Breast epithelium (tissue), 4 donors: Measurements from ENCODE around the gene ABHD8. TPM values are rescaled to one million over a fixed set of nuclear protein-coding genes. Genes with fewer than 3 reads are reported as not detected.

Experiments
- DNase-seq, 2 donors: peaks; one replicate each; pipeline ENCODE4 v3.0.0-alpha.2; 2019; ENCODE audit warnings: low spot score in 2 of 2
- H3K27ac ChIP-seq, 2 donors: fragments of 200-600 bp; sonication (generic) in 1 of 2; one replicate each; pipeline ENCODE4 v1.5.1; 2016 to 2019; ENCODE audit warnings: mild to moderate bottlenecking in 1 of 2
- H3K27me3 ChIP-seq, 2 donors: fragments of 200-600 bp; sonication (generic) in 1 of 2; one replicate each; pipeline versions ENCODE4 v1.5.1 to v1.6.0; 2017 to 2019; ENCODE audit warnings: control low read depth in 1 of 2, mild to moderate bottlenecking in 1 of 2
- H3K36me3 ChIP-seq: fragments of 200-600 bp; one replicate; pipeline ENCODE4 v1.5.1; 2019
- H3K4me1 ChIP-seq, 2 donors: fragments of 200-600 bp; sonication (generic); one replicate each; pipeline ENCODE4 v1.5.1; 2016 to 2019; ENCODE audit warnings: control low read depth in 1 of 2
- H3K4me3 ChIP-seq, 3 donors: fragments of 200-600 bp; sonication (generic); 1 replicate in 2 of 3; 2 replicates in 1 of 3; pipeline ENCODE4 v1.5.1; 2016 to 2019; ENCODE audit warnings: mild to moderate bottlenecking in 3 of 3, moderate library complexity in 2 of 3
- H3K9me3 ChIP-seq, 2 donors: fragments of 200-600 bp; sonication (generic) in 1 of 2; one replicate each; pipeline ENCODE4 v1.5.1; 2016 to 2019; ENCODE audit warnings: control low read depth in 1 of 2
- POLR2A ChIP-seq: fragments of 450-650 bp; IDR thresholded peaks from one replicate; pipeline ENCODE4 v1.6.1; 2016; ENCODE audit warnings: antibody characterized with exemption, mild to moderate bottlenecking, moderate library complexity
- POLR2AphosphoS5 ChIP-seq, 3 donors: sonication (generic); formaldehyde crosslinking; IDR thresholded peaks; one replicate each; pipeline ENCODE4 v1.6.1; 2017; ENCODE audit warnings: antibody characterized with exemption in 3 of 3
- intact Hi-C: fragments of 100-400 bp; cut with DNase I; formaldehyde crosslinking; loops from one replicate; pipeline ENCODE4 v1.15.1; 2023; ENCODE audit warnings: low total_unique reads
- total RNA-seq, 3 donors: library from RNA; depleted of rRNA; stranded (reverse); fragments of >200 nt; gene quantifications; one replicate each; pipeline ENCODE4 v1.1.0, GENCODE V29; 2016
- TF ChIP-seq, protein P1 (sequence below), 3 donors: fragments of 450-650 bp; IDR thresholded peaks; one replicate each; pipeline ENCODE4 v1.5.1; 2016 to 2017; ENCODE audit warnings: antibody characterized with exemption in 3 of 3, mild to moderate bottlenecking in 3 of 3, moderate library complexity in 3 of 3

The ABHD8 gene
- total RNA-seq, 3 donors from 2014 or later: 6.7 to 14.4 (median 11.0) TPM

DNA sequence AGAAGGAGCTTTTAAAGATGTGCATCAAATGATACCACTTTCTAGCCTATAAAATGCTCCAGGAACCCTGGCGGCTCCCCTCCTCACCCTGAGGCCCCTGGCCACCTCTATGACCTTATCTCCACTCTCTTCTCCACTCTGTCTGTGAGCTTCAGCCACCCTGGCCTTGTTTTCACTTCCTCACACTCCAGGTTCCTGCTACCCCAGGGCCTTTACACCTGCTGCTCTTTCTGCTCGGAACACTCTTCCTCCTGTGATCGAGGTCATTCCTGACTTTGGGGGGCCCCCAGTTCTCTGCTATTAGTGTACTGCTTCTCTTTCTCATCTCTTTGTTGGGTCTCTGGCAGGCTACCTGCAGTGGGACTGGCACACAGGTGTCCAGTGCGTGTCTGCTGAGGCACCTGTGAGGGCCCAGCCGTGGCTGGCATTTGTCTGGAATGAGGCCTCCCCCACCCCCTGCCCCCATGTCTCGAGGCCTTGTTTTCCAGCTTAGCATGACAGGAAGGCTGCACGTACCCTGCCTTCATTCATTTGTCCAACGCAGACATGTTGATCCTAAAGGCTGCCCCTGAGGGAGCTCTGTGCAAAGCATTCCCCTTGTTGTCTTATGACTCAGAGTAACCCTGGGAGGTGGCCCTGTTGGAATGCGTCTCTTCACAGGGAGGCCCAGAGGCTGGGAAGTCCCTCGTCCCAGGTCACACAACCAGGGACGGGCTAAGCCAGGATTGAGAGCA is 8.4 kb upstream of the ABHD8 start:
- H3K9me3 ChIP-seq: no peaks in the 10 kb centered on the region
- no peak overlapping the region for H3K4me3 ChIP-seq
- H3K27me3 ChIP-seq: no peaks in the 10 kb centered on the region
- H3K27ac ChIP-seq: no peak overlapping the region
- intact Hi-C loops: no loop called here
- no peaks in the 10 kb centered on the region for H3K36me3 ChIP-seq
- peaks cover 5 to 7% of the 10 kb centered on the region in 2 donors for H3K4me1 ChIP-seq
- no peak for DNase-seq
- TF ChIP-seq, protein P1, sequence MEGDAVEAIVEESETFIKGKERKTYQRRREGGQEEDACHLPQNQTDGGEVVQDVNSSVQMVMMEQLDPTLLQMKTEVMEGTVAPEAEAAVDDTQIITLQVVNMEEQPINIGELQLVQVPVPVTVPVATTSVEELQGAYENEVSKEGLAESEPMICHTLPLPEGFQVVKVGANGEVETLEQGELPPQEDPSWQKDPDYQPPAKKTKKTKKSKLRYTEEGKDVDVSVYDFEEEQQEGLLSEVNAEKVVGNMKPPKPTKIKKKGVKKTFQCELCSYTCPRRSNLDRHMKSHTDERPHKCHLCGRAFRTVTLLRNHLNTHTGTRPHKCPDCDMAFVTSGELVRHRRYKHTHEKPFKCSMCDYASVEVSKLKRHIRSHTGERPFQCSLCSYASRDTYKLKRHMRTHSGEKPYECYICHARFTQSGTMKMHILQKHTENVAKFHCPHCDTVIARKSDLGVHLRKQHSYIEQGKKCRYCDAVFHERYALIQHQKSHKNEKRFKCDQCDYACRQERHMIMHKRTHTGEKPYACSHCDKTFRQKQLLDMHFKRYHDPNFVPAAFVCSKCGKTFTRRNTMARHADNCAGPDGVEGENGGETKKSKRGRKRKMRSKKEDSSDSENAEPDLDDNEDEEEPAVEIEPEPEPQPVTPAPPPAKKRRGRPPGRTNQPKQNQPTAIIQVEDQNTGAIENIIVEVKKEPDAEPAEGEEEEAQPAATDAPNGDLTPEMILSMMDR (IDR thresholded peaks at IDR 0.05): no peak
- TF ChIP-seq POLR2AphosphoS5 (IDR thresholded peaks at IDR 0.05): no peak
- TF ChIP-seq POLR2A: no peak

DNA sequence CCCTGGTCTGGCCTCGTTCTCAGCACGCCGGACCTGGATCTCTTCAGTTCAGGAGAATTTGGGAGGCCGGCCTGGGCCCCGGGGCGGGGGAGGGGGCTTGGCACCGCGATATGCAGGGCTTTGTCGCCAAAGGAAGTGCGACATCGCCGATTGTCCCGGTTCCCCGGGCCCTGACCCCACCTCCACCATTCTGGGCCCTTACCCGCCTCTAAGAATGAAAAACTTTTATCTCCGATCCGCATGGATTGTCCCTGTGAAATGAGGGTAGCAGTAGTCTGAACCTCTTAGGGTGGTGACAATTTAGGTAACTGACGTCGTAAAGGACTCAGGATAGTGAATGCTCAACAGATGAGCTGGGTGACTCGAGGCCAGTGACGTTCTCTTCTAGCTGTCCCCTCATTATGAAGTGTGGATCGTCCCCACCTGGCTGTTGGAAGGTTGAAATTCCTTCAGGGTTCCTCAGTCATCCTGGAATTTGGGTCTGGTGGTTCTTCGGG is 6.8 kb upstream of the ABHD8 start:
- H3K36me3 ChIP-seq: no peaks in the 10 kb centered on the region
- peaks cover 7 to 13% of the 10 kb centered on the region in 2 donors for H3K4me1 ChIP-seq
- TF ChIP-seq POLR2AphosphoS5 (IDR thresholded peaks at IDR 0.05) (no peak), POLR2A (no peak)
- peak overlapping the region; percentile 85 to 92 (median 89) for H3K4me3 ChIP-seq
- intact Hi-C loops: loop anchor here (10.0 kb wide), 1 partner anchor 75 kb away; no protein-coding TSS in a partner anchor
- DNase-seq: no peak
- H3K27ac ChIP-seq: peak overlapping the region; percentile 87
- H3K9me3 ChIP-seq: no peaks in the 10 kb centered on the region
- no peaks in the 10 kb centered on the region for H3K27me3 ChIP-seq

DNA sequence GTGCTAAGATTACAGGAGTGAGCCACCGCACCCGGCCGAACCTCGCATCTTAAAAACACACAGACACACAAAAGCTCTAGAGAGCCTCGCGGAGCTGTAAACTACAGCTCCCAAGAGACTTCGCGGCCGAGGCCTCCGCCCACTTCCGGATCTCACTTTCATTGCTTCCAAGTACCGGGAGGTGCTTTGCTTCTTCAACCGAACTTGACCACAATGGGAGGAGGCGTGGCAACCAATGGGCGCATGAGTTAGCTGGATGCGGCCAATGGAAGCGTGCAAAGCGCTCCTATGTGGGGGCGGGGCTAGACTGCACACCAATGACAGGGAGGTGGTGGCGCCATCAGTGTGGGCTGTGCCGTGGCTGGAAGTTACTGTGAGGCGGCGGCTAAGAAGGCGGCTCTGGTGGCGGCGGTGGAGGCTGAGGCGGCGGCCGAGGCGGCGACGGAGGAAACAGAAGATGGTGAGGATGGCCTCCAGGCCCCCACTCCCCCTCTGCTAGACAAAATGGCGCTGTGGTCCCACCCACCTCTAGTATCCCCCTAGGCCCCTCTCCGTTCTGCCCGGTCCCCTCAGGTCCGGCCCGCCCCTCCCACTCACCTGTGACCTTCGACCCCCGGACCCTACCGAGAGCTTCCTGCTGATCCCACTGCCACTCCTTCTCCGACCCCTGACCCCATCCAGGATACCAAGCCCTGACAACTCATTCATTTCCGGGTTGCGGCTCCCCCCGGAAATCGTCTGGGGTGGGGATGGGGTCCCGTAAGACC is 6.2 kb upstream of the ABHD8 start, which contains the start of gene DDA1:
Gene DDA1 (plus strand): TSS at position 366 of the 767 bp plus-strand sequence. CDS start 92 bp downstream, at position 458.
- peak within 1 kb of the TSS; percentile 87 for H3K27ac ChIP-seq
- no peaks in the 10 kb centered on the region for H3K9me3 ChIP-seq
- no peaks in the 10 kb centered on the region for H3K27me3 ChIP-seq
- intact Hi-C loops: loop anchor here (10.0 kb wide), 1 partner anchor 75 kb away; no protein-coding TSS in a partner anchor
- peak; percentile 99 to 100 for DNase-seq
- H3K4me1 ChIP-seq: peaks cover 7 to 19% of the 10 kb centered on the region in 2 donors
- H3K4me3 ChIP-seq: peak within 1 kb of the TSS; percentile 85 to 92 (median 89)
- TF ChIP-seq POLR2A (no peak), POLR2AphosphoS5 (IDR thresholded peaks at IDR 0.05) (peak; percentile 28 to 70 (median 28))
- no peaks in the 10 kb centered on the region for H3K36me3 ChIP-seq

DNA sequence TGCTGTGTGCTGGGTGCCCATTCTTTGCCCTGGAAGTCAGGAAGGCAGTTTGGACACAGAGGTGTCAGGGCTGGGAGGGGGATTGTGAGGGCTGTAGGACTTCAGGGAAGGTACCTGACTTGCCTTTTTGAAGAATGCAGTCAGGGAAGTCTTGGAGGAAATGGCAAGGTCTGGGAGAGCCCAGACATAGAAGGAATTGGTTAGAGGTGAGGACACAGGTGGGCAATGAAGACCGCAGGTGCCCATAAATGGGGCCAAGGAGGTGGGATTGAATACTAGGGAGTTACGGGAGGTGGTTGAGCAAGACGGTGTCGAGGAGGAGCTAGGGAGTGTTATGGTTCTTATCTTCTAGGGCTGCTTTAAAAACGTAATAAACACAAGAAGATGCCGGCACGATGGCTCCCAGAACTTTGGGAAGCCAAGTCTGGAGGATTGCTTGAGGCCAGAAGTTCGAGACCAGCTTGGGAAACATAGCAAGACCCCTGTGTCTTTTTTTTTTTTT is 4.7 kb upstream of the ABHD8 start:
- Histone ChIP-seq H3K4me3 (no peak overlapping the region), H3K4me1 (peaks cover 7 to 28% of the 10 kb centered on the region in 2 donors), H3K36me3 (no peaks in the 10 kb centered on the region), H3K27me3 (no peaks in the 10 kb centered on the region), H3K9me3 (no peaks in the 10 kb centered on the region), H3K27ac (no peak overlapping the region)
- intact Hi-C loops: loop anchor here (10.0 kb wide), 1 partner anchor 77 kb away; no protein-coding TSS in a partner anchor
- TF ChIP-seq POLR2AphosphoS5 (IDR thresholded peaks at IDR 0.05) (no peak), POLR2A (no peak)
- TF ChIP-seq, protein P1 (IDR thresholded peaks at IDR 0.05): no peak
- no peak for DNase-seq

DNA sequence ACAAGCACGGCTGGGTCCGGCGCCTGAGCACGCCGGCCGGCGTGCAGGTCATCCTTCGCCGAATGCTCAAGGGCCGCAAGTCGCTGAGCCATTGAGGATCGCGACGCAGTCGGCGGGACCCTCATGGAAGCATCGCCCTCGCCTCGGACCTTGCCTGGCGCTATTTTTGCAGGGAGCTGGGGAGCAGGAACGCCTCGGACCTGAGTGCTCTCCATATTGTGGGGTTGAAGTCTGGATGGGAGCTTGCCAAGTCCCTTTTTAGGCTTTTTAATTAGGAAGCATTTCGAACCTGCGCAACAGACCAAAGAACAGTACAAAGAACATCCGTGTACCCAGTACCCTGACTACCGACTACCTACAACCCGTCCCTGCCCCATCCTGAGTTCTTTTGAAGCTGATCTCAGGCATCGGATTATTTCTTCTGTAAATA is 3.1 kb upstream of the ABHD8 start:
- Histone ChIP-seq H3K9me3 (no peaks in the 10 kb centered on the region), H3K4me1 (peaks cover 4 to 36% of the 10 kb centered on the region in 2 donors), H3K36me3 (no peaks in the 10 kb centered on the region), H3K27ac (peak overlapping the region; percentile 86 to 90), H3K4me3 (peak overlapping the region; percentile 60 to 79 (median 70)), H3K27me3 (no peaks in the 10 kb centered on the region)
- intact Hi-C loops: loop anchor here (10.0 kb wide), 1 partner anchor 79 kb away; no protein-coding TSS in a partner anchor
- TF ChIP-seq, protein P1 (IDR thresholded peaks at IDR 0.05): no peak
- TF ChIP-seq POLR2AphosphoS5 (IDR thresholded peaks at IDR 0.05): no peak
- no peak for TF ChIP-seq POLR2A
- no peak for DNase-seq
